Stimulated activated CD4-positive, alpha-beta T cell treated with anti-CD3 and anti-CD28 coated beads, TNF-alpha, amount 100 ng/mL, for 48 hours (primary cell): Measurements from ENCODE around the gene SUV39H1.
"Not testable (repeated sequence)": the region's sequence is repeated elsewhere in the genome, so short reads cannot be mapped to it uniquely, and the experiment has no call there.

Experiments
- DNase-seq, 3 donors: peaks; one replicate each; pipeline ENCODE4 v3.0.0-alpha.2; 2020; ENCODE audit warnings: low read depth in 3 of 3

Gene SUV39H1

GRCh38 chrX:48685416-48685815 is 11.1 kb upstream of the SUV39H1 start:
- no peak for DNase-seq

GRCh38 chrX:48688531-48689150 is 7.9 kb upstream of the SUV39H1 start:
- DNase-seq, result no peak

- no peak for DNase-seq
Observed at GRCh38 chrX:48689208-48689920, 7.2 kb upstream of the SUV39H1 start.

- DNase-seq, result not testable (repeated sequence)
Observed at GRCh38 chrX:48691746-48692145, 4.8 kb upstream of the SUV39H1 start.

- no peak for DNase-seq
Observed at GRCh38 chrX:48694776-48695533, 1.6 kb upstream of the SUV39H1 start.

- DNase-seq, result no peak
Observed at GRCh38 chrX:48695534-48695896, 1.0 kb upstream of the SUV39H1 start.

- DNase-seq, result no peak
Observed at GRCh38 chrX:48695925-48696300, 621 bp upstream of the SUV39H1 start.

GRCh38 chrX:48696909-48697727 is 584 bp downstream of the SUV39H1 start:
- no peak for DNase-seq

- no peak for DNase-seq
Observed at GRCh38 chrX:48698306-48698705, 1.8 kb downstream of the SUV39H1 start.

- DNase-seq, result no peak
Observed at GRCh38 chrX:48700246-48700645, 3.7 kb downstream of the SUV39H1 start.

- DNase-seq, result no peak
Observed at GRCh38 chrX:48700951-48701653, 4.6 kb downstream of the SUV39H1 start.

GRCh38 chrX:48702032-48702431 is 5.5 kb downstream of the SUV39H1 start:
- DNase-seq, result no peak

GRCh38 chrX:48702716-48703115 is 6.2 kb downstream of the SUV39H1 start:
- DNase-seq, result no peak

- no peak for DNase-seq
Observed at GRCh38 chrX:48703228-48703627, 6.7 kb downstream of the SUV39H1 start.

GRCh38 chrX:48703642-48704481 is 7.3 kb downstream of the SUV39H1 start:
- DNase-seq, result no peak

- DNase-seq, result no peak
Observed at GRCh38 chrX:48705871-48706270, 9.3 kb downstream of the SUV39H1 start.

- DNase-seq, result no peak
Observed at GRCh38 chrX:48709522-48710112, 13.1 kb downstream of the SUV39H1 start.

- DNase-seq, result no peak
Observed at GRCh38 chrX:48711162-48711928, 14.8 kb downstream of the SUV39H1 start.

- no peak for DNase-seq
Observed at GRCh38 chrX:48711929-48712505, 15.5 kb downstream of the SUV39H1 start.
